GM18499 (cell line): ENCODE results near the gene NAIF1.
A peak's percentile ranks its signal among the peaks of the same experiment; 100 is the strongest.

Experiments used
- ATAC-seq: cut with Tn5 transposase; IDR thresholded peaks from one replicate; pipeline ENCODE4 v1.9.1; 2021; ENCODE audit warnings: moderate number of reproducible peaks; ENCODE audit not compliant: insufficient read depth, unreplicated experiment

The NAIF1 gene

DNA sequence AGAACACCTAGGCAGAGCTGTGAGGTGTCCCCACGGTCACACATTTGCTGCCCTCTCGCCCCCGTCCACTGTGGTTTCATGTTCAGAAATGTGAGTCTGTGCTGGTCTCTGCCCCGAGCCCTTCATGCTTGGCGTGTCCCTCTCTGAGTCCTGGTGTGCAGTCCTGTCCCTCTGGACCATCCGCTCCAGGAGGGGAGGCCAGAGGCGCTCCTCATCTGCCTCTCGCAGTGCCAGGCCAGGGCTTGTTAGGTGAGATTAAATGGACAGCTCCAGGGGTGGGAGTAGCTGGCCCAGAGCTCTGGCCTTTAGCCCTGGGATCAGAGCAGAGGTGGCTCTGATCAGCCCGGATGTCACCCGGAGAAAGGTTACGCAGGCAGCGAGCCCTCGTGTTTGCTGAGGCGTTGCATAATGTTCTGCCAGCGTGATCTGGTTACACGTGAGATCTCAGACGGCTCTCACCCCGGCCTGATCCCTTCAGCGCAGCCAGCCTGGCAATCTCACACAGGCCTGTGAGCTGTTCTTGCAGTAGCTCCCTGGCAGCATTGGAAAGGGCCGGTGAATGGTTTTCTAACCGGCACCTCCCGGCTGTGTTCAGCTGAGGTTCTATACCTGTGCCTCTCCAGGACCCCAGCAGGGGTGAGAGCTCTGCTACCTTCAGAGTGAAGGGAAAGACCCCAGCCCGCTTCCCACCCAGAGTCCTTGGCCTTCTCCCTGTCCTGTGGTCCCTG lies 35.9 kb upstream of the NAIF1 start:
- no peak for ATAC-seq

DNA sequence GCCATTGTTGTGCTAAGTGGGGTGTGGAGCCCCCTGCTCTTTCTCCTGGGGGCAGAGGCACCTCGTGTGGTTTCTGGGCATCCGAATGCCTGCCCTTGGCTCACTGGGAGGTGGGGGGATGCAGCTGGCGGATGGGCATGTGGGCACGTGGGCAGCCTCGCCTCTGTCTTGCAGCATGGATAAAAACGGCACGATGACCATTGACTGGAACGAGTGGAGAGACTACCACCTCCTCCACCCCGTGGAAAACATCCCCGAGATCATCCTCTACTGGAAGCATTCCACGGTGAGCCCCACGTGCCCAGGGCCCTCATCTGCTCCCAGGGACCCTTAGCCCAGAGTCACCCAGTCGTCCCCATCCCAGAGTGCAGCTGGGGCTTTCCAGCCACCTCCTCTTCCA lies 35.1 kb upstream of the NAIF1 start:
- ATAC-seq = no peak

DNA sequence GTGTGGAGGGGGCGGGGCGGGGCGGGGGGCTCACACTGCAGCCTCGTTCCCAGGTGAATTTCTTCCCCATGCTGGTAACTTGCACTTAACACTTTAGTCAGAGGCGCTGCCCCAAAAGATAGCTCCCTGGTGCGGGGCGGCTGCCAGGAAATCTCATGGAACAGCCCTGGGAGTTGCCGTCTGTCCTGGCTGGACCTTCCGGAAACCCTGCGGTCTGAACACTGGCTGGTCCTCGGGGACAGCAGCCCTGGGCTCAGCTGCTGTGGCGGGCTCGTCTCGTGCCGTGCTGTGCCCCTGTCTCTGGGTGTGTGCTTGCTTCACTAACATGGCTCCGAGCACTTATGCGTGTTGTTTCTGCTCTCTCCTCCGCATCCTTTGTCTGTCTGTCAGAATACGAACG lies 34.6 kb upstream of the NAIF1 start:
- no peak for ATAC-seq

DNA sequence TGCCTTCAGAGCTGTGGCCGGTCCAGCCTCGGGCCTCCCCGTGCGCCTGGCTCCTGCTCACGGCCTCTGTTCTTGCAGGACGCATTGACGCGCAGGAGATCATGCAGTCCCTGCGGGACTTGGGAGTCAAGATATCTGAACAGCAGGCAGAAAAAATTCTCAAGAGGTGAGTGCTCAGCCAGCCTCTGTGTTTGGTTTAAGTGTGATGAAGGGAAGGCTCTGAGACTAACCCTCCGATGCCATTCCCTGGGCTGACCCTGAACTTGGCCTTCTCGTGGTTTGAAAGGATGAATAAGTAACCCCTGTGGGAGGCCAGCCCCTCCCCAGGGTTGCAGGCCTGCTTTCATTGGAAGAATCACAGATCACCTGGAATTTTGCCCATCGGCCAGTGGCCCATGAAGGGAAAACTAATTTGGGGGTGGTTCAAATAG lies 34.1 kb upstream of the NAIF1 start:
- no peak for ATAC-seq

DNA sequence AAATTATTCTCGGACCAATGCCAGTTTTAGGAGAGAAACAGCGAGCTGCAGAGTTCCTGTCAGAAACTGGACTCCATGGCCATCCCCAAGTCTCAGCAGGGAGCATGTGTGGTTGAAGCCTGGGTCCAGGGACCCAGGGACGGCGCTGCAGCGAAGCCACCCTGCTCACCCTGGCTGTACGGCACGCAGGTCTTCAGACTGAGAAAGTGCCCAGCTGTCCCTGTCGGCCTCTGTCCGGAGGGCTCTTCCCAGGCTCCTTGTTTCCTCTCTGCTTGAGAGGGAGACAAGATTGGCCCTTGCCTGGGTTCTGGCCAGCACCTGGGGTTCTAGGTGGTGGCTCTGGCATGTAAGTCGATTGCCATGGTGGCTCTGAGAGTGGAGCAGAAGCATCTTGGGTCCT lies 33.5 kb upstream of the NAIF1 start:
- ATAC-seq = no peak

DNA sequence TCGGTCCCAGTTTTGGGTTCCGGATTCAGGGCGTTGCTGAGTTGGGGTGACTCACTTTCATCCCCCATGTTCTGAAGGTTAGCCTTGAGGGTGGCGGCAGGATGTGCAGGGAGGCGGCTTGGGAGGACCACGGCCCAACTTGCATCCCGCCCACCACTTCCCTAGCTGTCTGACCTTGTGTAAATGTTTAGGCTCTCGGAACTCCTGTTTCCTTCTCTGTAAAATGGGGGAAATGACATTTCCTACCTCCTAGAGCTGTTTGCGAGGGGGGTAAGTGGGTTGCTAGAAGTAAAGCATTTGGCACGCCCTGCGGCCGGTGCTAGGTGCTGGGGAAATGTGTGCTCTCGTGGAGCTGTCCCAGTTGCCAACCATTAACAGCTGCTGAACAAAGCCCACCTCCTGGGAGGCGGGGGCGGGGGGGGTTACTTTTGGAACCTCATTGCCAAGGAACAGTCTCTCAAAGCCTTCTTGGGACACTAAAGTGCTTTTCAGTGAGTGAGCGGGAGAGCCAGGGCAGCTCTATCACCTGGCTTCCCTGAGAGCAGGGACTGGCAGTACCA lies 32.9 kb upstream of the NAIF1 start:
- no peak for ATAC-seq

DNA sequence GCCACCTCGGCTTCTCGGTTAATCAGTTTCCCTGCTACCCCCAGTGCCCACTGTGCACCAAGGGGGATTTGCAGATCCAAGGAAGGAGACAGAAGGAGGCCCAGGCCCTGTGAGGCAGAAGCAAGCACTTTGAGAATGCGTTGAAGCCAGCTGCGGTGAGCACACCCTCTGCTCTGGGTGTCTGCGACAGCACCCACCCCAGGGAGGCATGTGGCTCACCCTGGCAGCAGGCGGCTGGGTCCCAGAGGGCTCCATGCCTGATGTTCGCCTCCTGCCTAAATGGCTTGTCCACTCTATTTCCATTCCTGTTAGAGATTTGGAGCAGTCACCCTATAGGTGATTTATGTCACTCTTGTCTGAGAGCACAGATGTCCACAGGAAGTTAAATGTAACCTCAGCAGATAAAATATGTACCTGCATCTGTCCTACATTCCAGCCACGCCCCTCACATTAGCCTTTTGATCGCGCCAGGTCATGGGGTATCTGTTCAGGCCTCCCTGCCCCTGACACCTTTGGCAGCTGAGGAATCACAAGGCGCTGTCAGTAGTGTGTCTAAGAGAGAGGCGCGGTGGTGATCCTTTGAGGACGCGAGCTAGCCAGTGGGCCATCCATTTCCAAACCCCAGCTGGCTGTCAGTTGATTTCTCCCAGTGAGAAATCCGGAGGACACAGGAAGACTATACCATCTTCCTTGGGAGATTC lies 32.3 kb upstream of the NAIF1 start:
- no peak for ATAC-seq

DNA sequence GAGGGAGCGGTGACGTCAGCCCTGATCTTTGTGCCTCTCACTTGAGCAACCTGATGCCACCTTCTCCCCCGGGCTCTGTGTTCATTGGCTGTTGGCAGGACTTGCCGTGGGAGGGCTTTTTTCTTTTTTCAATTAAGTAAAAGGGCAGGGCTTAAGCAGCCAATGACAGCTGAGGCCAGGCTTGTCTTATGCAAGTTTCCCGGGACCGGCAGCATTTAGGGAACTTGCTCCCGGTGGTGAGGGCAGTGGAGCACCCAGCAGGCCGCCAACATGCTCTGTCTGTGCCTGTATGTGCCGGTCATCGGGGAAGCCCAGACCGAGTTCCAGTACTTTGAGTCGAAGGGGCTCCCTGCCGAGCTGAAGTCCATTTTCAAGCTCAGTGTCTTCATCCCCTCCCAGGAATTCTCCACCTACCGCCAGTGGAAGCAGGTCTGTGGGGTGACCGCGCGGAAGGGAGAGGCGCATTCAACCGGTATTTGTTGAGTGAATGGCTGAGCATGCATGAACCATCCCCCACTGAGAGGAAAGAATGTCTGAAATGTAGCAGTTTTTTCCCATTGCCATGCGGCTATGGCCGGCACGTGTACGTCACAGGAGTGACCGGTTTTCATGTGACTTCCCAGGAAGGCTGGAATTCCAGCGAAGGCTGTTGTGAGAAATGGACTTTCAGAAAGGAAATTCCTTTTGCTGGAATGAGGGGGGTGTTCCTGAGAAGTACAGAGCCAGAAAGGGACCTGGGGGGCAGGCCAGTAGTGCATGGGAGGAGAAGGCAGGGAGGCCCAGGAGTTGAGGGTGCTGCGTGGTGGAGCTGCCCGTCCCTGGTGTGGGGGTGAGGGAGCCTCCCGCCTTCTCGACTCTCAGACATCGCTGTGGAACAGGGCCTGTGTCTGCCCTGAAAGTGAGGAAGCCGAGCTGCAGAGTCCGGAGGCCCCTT lies 31.4 kb upstream of the NAIF1 start:
- no peak for ATAC-seq

DNA sequence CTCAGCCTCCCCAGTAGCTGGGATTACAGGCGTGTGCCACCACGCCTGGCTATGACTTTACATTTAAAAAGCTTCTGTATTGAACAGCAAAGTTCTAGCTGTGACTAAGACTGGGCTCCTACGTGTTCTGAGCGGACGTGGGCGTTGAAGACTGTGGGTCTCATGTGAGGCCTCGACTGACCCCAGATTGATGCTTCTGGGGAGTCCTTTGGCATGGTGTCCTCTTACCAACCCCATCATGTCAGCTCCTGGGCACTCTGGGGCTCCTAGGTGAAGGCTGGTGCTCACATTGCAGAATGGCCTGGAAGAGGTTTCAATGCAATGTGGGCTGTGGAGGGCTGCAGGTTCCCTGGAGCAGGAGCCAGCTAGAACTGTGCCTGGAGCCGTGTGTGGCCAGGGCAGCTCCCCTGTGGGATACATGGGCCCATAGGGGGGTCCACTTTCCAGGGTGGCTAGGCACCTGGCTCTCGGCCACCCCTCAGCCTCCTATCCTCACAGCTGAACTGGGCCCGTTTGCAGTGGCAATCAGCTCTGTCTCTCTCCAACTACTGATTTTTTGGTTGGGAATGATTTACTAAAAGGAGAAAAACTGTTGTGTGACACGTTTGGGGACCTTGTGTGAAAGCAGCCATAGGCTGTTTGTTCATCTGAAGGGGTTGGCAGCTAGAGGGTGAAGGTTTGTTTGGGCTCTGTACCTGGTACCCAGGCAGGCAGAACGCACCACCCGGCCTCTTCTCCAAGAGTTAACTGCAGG lies 30.6 kb upstream of the NAIF1 start:
- no peak for ATAC-seq

DNA sequence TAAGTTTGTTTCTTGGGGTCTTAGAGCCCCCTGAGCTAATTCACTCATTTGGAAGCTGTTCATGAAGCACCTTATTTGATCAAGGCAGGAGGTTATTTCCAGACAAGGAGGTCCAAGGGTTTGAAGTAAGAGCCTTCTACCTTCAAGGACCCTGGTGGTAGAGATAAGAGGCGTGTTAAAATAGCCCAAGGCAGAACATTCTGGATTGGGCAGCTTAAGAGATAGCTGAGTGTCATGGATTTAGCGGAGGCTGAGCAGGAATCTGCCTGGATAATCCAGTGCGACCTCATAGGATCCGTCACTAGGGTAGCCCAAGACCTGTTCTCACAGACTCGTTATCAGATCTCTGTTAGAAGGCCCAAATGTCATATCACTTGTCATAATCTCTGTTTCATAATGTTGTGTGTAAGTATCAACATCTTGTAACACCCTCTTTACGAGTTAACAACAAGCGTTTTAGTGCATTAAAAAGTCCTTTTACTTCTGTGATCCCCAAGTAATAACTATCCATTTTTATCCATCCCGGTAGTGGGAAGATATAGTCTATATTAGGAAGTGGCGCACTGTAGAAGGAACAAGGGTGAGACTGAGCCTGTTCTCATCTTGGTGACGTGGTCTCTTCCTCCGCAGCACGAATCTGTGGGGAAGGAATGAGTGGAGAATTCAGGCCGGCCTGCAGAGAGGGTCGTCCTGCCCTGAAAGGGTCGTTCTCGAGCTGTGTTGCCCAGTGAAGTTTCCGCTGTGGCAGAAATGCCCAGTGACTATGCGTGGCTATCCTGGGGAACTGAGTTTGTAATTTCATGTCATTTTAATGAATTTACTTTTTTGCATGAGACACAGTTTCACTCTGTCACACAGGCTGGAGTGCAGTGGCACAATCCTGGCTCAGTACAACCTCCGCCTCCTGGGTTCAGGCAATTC lies 29.8 kb upstream of the NAIF1 start:
- ATAC-seq = no peak

DNA sequence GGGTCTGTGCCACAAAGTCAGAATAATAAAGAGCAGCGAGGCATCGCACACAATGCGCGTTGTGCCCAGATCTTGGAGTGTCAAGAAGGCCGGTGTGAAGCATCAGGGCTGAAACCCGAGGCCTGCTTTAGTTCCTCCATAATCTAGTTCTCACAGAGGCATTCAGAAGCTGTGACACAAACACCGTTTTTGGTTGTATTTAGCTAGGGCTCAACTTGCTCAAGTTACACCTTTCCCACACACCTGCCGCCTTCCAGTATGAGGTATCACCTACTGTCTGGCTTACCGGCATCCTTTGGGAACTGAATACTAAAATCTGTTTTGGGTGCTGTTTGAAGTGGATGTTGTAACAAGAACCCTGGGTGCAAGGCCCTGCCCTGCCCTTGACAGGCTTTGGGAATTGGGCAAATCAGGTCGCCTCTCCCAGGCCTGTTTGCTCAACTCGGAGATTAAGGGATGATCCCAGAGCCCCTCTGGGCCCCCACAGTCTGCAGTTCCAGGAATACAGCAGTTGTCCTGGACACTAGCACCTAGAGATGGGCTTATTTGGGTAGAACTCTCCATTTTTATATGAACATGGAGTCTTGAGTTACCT lies 27.9 kb upstream of the NAIF1 start:
- no peak for ATAC-seq

DNA sequence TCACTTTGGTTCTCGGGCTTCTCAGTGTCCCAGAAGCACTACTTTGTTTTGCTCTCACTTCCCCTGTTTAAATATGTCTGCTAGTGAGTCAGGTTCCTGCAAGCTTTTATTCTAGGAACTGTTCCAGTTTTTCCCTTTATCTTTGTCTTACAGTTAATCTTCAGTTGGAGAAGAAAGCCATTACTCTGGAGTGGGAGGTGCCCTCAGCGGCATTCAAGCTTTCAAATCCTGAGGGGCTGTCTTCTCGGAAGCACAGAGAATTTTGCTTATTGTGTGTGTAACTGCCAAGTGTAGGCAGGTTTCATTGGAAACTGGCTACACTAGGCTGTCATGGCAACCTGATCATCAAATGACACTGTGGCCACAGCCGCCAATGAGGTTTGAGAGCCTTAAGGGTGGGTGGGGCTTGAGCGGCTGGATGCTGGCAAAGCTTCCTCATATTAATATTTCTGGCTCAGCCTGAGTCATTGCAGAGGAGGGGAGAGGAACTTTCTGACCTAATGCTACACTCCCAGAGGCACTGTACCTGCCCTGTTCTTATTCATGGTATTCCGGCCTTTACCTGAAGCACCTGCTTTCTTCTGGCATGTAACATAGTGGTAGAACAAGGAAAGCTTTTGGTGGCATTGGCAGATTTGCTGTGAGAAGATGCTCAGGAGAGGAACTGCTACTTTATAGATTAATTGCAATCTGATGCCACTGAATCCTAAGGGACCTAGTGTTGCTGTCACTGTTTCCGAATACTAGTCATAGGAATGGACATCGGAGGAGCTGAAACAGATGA lies 27.2 kb upstream of the NAIF1 start:
- ATAC-seq = peak; percentile 80

DNA sequence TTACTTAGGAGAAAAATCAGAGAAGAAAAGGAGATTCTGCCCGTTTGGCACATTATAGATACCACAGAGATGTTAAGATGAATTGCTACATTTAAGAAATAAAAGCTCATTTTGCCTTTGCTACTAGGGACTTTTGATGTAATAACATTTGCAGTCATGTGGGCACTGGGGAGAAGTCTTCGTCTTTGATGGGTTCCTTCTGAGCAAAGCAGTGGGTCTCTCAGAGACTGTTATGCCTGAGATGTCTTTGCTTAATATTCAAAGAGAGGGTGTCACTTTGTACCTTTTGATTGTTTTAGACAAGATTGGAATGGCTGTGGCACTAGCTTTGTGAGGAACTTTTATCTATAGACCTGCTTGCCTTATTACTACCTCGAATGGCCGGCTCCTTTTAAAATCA lies 25.9 kb upstream of the NAIF1 start:
- no peak for ATAC-seq

DNA sequence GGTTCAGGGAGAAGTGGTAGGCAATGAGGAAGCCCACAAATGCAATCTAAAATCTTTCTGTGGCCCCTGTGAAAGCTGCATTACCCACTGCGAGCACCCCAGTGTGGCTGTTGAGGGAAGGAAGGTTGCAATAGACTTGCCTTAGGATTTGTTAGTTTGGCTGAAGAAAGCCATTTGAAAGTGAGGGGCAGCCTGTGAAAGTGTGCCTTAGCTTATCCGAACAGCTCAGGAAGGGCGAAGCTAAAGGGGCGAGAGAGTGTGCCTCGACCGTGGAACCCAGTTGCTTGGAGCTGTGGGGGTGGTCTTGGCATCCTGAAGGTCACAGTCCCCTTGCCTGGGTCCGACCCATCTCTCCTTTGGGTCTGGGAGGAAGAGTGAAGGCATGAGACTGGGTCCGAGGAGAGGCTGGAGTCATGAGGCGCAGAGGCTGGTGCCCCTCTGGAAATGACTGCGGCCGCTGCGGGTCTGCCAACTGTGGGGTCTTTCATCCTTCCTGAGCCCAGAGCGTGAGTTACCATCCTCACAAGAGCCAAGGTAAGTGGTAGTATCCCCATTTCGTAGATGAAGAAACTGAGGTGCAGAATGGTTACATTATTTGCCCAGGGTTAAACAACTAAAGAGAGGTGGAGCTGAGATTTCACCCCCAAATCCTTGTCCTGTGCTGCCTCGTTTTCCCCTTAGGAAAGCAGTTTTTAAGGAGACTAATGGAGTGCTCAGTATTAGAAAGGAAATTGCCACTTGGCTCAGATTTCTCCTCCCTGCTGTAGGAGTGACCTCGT lies 25.3 kb upstream of the NAIF1 start:
- no peak for ATAC-seq

DNA sequence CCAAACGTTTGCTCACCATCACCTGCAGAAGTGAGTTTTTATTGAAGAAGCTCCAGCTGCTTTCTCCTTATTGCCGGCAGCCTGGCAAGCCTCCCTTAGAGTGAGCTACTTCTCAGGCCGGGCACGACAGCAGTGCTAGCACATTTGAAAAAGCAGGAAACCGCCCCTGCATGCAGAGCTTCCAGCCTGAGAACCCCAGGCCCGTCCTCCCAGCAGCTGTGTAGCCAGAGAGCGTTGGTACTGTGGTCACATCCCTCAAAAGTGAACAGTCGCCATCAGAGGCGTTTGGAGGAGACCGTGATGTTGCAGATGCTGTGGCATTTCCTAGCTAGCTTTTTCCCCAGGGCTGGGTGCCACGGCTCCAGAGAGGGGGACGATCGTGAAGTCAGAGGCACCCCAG lies 24.5 kb upstream of the NAIF1 start:
- ATAC-seq = no peak

DNA sequence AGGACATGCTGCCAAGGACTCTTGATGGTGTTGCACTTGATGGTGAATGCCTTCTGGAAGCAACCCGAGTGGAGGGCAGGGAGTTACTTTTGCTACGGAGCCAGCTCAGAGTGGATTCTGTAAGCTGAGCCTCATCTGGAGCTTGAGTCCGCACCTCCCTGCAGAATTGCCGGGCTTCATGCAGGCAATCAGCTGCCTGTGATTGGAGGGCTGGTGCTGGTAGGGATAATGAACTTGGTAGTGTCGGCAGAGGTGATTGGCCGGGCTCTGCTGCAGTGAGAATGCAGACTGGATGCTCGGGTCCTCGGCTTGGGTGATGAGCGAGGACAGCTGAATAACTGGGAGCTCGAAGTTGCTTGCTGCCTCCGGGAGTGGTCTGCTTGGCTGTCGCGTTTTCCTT lies 24.0 kb upstream of the NAIF1 start:
- no peak for ATAC-seq

DNA sequence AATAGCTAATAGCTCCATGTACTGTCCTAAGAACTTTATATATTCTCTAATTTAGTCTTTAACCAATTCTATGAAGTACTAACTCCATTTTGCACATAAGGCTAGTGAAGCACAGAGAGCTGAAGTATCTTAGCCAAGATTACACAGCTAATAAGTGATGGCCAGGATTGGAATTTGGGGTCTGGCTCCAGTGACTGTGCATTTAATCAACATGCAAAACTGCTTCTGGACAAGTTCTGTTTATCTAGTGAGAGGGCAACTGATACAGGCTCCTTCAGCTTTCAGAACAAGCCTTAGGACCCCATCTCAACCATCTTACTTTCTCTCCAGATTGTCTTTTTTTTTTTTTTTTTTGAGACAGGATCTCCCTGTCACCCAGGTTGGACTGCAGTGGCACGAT lies 22.2 kb upstream of the NAIF1 start:
- no peak for ATAC-seq
